Prostate gland (tissue), 2 donors: Measurements from ENCODE around the gene MT1H. TPM values are rescaled to one million over a fixed set of nuclear protein-coding genes. Genes with fewer than 3 reads are reported as not detected.

ENCODE experiments used
- DNase-seq: peaks from one replicate; pipeline ENCODE4 v3.0.0-alpha.2; 2019; ENCODE audit warnings: low spot score
- H3K27ac ChIP-seq, 2 donors: fragments of 200-600 bp; sonication (generic); 2 replicates each; pipeline ENCODE4 v1.5.1; 2017 to 2019
- H3K27me3 ChIP-seq: fragments of 200-600 bp; sonication (generic); replicated peaks from 2 replicates; pipeline ENCODE4 v1.5.1; 2019; ENCODE audit not compliant: insufficient read depth
- H3K36me3 ChIP-seq, 2 donors: fragments of 200-600 bp; sonication (generic); 1 replicate in 1 of 2; 2 replicates in 1 of 2; pipeline versions ENCODE4 v1.5.1 to v1.8.1; 2017 to 2019
- H3K4me1 ChIP-seq: fragments of 200-600 bp; sonication (generic); replicated peaks from 2 replicates; pipeline ENCODE4 v1.5.1; 2019
- H3K4me3 ChIP-seq, 2 donors: fragments of 200-600 bp; sonication (generic); 2 replicates each; pipeline ENCODE4 v1.5.1; 2017 to 2019
- H3K9me3 ChIP-seq: fragments of 200-600 bp; sonication (generic); 2 replicates; pipeline ENCODE4 v1.5.1; 2017
- POLR2A ChIP-seq: fragments of 450-650 bp; IDR thresholded peaks from one replicate; pipeline ENCODE4 v1.6.1; 2016; ENCODE audit warnings: antibody characterized with exemption, mild to moderate bottlenecking
- POLR2AphosphoS5 ChIP-seq: sonication (generic); formaldehyde crosslinking; IDR thresholded peaks from one replicate; pipeline ENCODE4 v1.6.1; 2017; ENCODE audit warnings: antibody characterized with exemption
- WGBS: methylation state at CpG from one replicate; pipeline ENCODE4 v1.1.5; 2018; 5-methylcytosine and 5-hydroxymethylcytosine counted together
- intact Hi-C: fragments of 100-400 bp; cut with DNase I; formaldehyde crosslinking; loops from one replicate; pipeline ENCODE4 v1.14.2; 2022
- total RNA-seq, 2 donors: library from RNA; depleted of rRNA; stranded (reverse); fragments of >200 nt; gene quantifications; one replicate each; pipeline ENCODE4 v1.1.0, GENCODE V29; 2016
- TF ChIP-seq, protein P1 (sequence below), 4 experiments: fragments of 200-600 bp in 2 of 4; fragments of 450-650 bp in 2 of 4; sonication (generic) in 2 of 4; IDR thresholded peaks; 1 replicate in 3 of 4; 2 replicates in 1 of 4; pipeline ENCODE4 v1.5.1; 2016 to 2019; ENCODE audit warnings: antibody characterized with exemption in 4 of 4, mild to moderate bottlenecking in 2 of 4, moderate library complexity in 2 of 4

Gene MT1H
- total RNA-seq, 2 donors from 2014 or later = 10.5 TPM; not detected in 1

- DNase-seq = no peak
- Histone ChIP-seq H3K4me3 (no peak overlapping the region), H3K9me3 (no peaks in the 10 kb centered on the region), H3K4me1 (peaks cover 4% of the 10 kb centered on the region), H3K27me3 (no peaks in the 10 kb centered on the region), H3K27ac (no peak overlapping the region), H3K36me3 (no peaks in the 10 kb centered on the region)
- whole genome bisulfite sequencing = 100% methylated on average over 2 of the region's 2 CpGs
- intact Hi-C loops = no loop called here
- no peak for TF ChIP-seq POLR2AphosphoS5
- TF ChIP-seq, protein P1, sequence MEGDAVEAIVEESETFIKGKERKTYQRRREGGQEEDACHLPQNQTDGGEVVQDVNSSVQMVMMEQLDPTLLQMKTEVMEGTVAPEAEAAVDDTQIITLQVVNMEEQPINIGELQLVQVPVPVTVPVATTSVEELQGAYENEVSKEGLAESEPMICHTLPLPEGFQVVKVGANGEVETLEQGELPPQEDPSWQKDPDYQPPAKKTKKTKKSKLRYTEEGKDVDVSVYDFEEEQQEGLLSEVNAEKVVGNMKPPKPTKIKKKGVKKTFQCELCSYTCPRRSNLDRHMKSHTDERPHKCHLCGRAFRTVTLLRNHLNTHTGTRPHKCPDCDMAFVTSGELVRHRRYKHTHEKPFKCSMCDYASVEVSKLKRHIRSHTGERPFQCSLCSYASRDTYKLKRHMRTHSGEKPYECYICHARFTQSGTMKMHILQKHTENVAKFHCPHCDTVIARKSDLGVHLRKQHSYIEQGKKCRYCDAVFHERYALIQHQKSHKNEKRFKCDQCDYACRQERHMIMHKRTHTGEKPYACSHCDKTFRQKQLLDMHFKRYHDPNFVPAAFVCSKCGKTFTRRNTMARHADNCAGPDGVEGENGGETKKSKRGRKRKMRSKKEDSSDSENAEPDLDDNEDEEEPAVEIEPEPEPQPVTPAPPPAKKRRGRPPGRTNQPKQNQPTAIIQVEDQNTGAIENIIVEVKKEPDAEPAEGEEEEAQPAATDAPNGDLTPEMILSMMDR (IDR thresholded peaks at IDR 0.05) = no peak
Observed at GRCh38 chr16:56641166-56641565, 28.4 kb upstream of the MT1H start.

GRCh38 chr16:56643080-56643778 is 26.4 kb upstream of the MT1H start:
- Histone ChIP-seq H3K27me3 (no peaks in the 10 kb centered on the region), H3K27ac (no peak overlapping the region), H3K9me3 (no peaks in the 10 kb centered on the region), H3K4me3 (peak overlapping the region; percentile 4 to 19), H3K4me1 (peaks cover 4% of the 10 kb centered on the region), H3K36me3 (no peaks in the 10 kb centered on the region)
- TF ChIP-seq POLR2A = no peak
- TF ChIP-seq, protein P1 (IDR thresholded peaks at IDR 0.05) = peak in 3 of 4 experiments; percentile 37 to 70 (median 51)
- TF ChIP-seq POLR2AphosphoS5 = peak; percentile 45
- DNase-seq = peak; percentile 55
- intact Hi-C loops = no loop called here
- WGBS = 6% methylated on average over 42 of the region's 42 CpGs

DNA sequence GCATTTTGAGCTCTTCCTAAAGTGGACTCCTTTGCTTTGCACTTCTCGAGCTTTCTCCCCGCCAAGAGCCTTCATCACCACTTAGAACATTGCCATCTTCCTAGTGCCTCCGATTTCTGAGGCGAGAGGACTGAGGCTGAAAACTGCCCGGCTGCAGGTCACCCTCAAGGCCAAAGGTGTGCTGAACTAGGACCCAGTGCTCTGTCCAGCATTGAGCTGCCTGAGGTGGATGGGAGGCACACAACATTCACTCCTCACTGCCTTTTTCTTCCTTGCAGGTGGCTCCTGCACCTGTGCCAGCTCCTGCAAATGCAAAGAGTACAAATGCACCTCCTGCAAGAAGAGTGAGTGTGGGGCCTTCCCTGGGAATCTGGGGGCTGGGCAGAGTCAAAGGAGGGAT is 25.8 kb upstream of the MT1H start:
- Histone ChIP-seq H3K36me3 (no peaks in the 10 kb centered on the region), H3K27me3 (no peaks in the 10 kb centered on the region), H3K4me1 (peaks cover 4% of the 10 kb centered on the region), H3K27ac (no peak overlapping the region), H3K9me3 (no peaks in the 10 kb centered on the region), H3K4me3 (peak overlapping the region in 1 of 2 donors; percentile 19)
- no peak for DNase-seq
- TF ChIP-seq POLR2A = no peak
- no peak for TF ChIP-seq POLR2AphosphoS5
- TF ChIP-seq, protein P1 (IDR thresholded peaks at IDR 0.05) = no peak
- WGBS = 52% methylated on average over 5 of the region's 5 CpGs
- intact Hi-C loops = no loop called here

GRCh38 chr16:56645311-56645710 is 24.3 kb upstream of the MT1H start:
- WGBS = 76% methylated on average over 1 of the region's 1 CpG
- no peaks in the 10 kb centered on the region for H3K9me3 ChIP-seq

More at GRCh38 chr16:56645311-56645710, 24.3 kb upstream of the MT1H start:
- intact Hi-C loops = no loop called here
- Histone ChIP-seq H3K27ac (no peak overlapping the region), H3K4me3 (no peak overlapping the region), H3K36me3 (no peaks in the 10 kb centered on the region), H3K27me3 (no peaks in the 10 kb centered on the region), H3K4me1 (peaks cover 4% of the 10 kb centered on the region)
- TF ChIP-seq, protein P1 (IDR thresholded peaks at IDR 0.05) = no peak
- no peak for TF ChIP-seq POLR2AphosphoS5
- no peak for TF ChIP-seq POLR2A
- no peak for DNase-seq
